GM18858 (cell line): ENCODE measurements around the gene RMI2.
A peak's percentile ranks its signal among the peaks of the same experiment; 100 is the strongest.

Experiments used
- ATAC-seq: cut with Tn5 transposase; IDR thresholded peaks from one replicate; pipeline ENCODE4 v1.9.1; 2021; ENCODE audit not compliant: unreplicated experiment

RMI2 gene

GRCh38 chr16:11379420-11379819 lies 34.2 kb downstream of the RMI2 start:
- ATAC-seq: peak; percentile 78

GRCh38 chr16:11380836-11381235 lies 35.6 kb downstream of the RMI2 start:
- no peak for ATAC-seq

DNA sequence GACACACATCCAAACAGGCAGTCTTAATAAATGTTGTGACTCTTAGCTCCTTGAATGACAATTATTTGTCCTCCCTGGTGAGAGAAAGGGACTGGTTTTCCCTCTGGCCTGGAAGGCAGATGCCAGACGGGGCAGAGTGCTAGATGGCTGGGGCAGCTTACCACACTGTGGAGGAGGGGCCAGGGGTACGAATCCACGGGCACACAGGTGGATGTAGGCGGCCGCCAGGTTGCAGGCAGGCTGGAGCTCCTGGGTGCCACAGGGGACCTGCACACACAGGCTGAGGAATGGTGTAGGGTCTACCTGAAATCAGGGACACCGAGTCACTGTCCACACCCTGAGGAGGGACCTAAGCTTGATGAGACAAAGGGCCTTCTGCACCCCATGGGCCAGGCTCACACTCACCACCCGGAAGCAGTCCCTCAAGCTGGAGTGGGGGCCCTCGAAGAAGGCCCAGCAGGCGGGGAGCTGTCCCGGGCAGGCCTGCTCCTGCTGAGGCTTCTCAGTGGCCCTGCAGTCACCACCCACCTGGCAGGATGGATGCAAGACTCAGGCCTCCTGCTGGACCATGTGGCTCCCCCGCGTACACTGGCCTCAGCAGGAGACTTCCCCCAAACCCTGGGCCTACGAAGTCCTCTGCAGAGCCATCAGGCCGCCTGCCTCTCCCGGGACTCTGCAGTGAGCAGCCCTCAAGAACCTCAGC lies 38.4 kb downstream of the RMI2 start:
- ATAC-seq: no peak

DNA sequence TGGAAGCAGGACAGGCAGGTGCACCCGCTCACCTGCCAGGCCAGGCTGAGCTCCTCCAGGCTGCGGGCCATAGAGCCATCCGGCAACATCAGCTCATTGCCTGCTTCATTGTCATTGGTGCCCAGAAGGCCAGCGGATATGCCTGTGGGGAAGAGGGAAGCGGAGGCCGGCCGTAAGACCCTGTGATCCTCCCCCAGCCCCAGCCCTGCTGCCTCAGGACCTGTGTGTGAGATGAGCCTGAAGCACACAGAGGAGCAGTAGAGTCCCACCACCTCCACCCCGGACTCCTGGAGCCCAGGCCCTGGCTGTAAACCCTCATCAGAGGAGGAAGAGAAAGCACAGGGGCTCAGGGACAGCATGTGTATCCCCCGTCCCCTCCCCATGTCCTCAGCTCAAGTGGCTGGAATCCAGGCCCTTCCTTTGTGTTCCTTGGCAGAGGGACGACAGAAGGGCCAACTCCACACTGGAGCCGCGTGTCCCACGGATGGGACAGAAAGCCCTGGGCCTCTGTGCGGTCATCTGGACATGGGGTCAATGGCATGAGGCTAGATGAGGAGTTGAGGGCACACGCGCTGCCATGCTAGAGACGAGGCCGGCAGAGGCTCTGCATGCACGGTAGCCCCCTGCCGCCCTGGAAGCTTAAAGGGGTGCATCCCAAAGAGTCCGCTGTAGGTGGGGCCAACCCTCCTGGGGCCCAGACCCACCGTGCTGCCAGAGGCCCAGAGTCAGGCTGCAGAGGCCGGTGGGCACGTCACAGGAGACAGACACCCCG lies 39.1 kb downstream of the RMI2 start:
- no peak for ATAC-seq

GRCh38 chr16:11384956-11385586 lies 39.8 kb downstream of the RMI2 start:
- no peak for ATAC-seq

- ATAC-seq: no peak
Measured at GRCh38 chr16:11386054-11386680, 40.9 kb downstream of the RMI2 start.

DNA sequence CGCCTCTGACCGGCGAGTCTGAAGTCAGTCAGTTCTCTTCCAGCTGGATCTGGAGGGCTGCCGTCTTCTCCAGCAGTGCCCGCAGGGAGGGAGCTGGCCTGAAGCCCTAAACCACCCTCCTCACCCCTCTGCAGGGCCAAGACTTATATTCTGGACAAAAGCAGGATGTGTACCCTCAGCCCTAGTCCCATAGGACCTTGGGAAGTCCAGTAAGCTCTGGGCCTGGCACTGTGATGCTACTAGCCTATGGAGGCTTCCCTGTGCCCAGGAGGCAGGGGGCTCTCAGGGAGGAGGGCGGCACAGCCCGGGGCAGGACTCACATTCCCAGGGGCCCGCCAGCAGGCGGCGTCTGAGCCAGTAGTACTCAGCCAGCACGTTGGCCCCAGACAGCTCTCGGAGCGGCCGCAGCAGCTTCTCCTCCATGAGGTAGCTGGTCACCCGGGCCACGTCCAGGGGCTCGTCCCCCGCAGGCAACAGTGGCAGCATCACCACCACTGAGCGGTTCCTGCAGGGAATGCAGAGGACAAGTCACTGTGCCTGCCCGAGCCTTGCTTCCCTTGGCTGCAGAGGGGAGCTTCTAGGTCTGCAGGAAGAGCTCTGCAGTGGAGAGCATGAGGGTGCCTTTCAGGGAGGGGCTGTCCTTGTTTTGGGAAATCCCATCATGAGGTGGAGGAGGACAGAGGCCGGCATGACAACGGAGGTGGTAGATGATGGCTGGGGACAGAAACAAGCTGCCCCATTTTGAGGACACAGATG lies 41.7 kb downstream of the RMI2 start:
- no peak for ATAC-seq

- ATAC-seq: no peak
Measured at GRCh38 chr16:11389083-11389482, 43.8 kb downstream of the RMI2 start.

DNA sequence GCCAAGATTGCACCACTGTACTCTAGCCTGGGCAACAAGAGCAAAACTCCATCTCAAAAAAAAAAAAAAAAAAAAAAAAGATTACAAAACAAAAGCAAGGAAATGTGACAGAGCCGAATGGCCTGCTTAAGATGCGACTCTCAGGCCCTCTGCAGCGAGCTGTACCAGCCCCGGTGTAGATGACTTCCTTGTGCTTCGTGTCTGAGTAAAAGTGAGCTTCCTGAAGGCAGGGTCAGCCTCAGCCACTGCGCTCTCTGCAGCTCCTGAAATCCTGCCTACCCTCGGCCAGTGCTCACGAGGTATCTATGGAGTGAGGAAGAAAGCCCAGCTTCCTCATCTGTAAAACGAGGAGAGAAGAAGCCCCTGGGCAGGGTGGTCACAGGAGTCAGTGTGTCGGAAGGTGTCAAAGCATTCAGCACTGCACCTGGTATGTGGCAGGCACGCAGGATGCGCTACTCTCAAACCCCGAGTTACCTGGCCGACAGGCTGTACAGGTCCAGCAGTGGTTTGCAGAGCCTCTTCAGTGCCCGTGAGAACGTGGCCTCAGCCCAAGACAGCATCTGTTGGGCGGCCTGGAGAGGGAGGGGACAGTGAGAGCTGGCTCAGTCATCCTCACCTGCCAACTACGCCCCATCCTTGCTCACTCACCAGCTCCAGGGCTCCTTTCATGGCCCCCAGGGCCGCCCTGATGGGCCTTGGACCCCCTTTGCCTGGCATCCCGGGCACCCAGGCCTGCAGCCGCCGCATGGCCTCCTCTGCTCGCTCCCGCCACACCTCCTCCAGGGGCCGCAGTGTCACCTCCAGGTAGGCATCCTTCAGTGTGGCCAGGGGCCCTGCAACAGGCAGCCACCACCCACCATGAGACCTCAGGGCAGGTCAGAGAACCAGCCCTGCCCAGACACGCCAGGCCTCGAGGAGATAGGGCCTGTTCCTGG lies 44.6 kb downstream of the RMI2 start:
- no peak for ATAC-seq

GRCh38 chr16:11390573-11391495 lies 45.6 kb downstream of the RMI2 start:
- no peak for ATAC-seq

GRCh38 chr16:11391576-11391975 lies 46.3 kb downstream of the RMI2 start:
- ATAC-seq: no peak

- ATAC-seq: no peak
Measured at GRCh38 chr16:11392041-11392581, 46.9 kb downstream of the RMI2 start.

DNA sequence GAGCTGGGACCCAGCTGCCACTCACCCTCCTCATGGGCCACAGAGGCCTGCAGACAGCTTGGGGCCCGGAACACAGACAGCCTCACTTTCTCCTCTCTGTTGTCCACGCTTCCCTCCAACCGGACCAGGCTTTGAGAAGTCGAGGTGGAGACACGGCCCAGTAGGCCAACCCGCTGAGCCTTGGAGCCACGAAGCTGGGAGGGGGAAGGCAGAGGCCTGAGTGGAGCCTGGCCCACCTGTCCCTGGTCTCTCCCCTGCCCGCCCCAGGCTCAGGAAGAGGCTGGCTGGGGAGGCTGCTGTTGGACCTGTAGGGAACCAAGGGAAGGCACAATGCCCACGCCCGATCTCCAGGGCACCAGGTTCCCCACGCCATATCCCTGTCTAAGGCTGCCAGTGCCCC lies 48.1 kb downstream of the RMI2 start:
- ATAC-seq: no peak

DNA sequence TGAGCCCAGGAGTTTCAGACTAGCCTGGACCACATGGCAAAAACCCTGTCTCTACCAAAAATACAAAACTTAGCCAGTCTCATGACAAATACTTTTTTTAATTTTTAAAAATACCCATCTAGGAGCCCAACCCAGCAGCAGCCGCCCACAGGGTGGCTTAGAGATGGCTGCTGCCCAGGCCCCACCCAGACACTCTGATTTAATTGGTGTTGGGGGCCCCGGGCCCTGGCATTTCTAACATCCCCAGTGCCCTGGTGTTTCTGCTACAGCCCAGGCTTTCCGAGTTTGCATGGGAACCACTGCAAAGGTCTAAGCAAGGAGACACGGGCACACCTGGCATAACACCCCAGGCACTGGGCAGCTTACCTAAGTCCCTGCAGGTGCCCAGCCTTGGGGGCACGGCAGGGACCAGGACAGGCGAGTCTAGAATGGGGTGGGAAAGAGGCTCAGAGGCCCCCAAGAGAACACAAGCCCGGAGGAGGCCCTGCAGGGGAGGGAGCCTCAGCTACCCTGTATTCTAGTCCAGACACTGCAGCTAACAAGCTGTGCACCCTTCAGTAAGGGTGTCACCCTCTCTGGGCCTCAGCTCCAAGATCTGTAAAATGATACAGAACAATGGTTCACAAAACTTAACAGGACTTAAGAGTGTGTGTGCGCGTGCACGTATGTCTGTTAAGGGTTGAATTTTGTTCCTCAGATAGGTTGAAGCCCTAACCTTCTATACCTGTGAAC lies 48.8 kb downstream of the RMI2 start:
- no peak for ATAC-seq

- ATAC-seq: no peak
Measured at GRCh38 chr16:11394593-11394960, 49.3 kb downstream of the RMI2 start.

GRCh38 chr16:11395008-11395948 lies 50.0 kb downstream of the RMI2 start:
- no peak for ATAC-seq

DNA sequence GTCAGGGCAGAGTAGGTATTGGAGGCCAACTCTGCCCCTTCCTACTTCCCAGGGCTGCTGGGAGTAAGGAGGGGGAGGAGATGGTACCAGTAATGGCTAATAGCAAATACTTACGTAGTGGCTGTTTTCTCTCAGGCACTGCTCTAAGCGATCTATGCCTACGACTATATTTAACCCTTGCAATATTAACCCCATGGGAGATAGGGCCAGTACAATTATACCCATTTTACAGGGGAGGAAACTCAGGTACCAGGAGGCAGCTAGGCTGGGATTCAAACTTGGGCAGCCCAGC lies 50.6 kb downstream of the RMI2 start:
- no peak for ATAC-seq
